K562 (cell line): ENCODE results near the gene KCNC3.

Experiments
- ADNP ChIP-seq: fragments of 200-800 bp; sonication (Bioruptor generic); IDR thresholded peaks from 2 replicates; pipeline ENCODE4 v1.6.1; 2016; ENCODE audit warnings: missing genetic modification characterization, missing compliant biosample characterization
- E2F4 ChIP-seq: sonication (generic); formaldehyde crosslinking; IDR thresholded peaks from 2 replicates; pipeline ENCODE4 v1.8.0; 2022; ENCODE audit warnings: mild to moderate bottlenecking, low read depth, missing genetic modification reagents
- FUS ChIP-seq: fragments of 200-400 bp; formaldehyde crosslinking; optimal IDR thresholded peaks from 2 replicates; pipeline ENCODE3; 2017; ENCODE audit warnings: low read depth, low read length

- no peak for TF ChIP-seq ADNP (tag)
- TF ChIP-seq E2F4, result no peak
- TF ChIP-seq FUS, result no peak
Measured at GRCh38 chr19:50287331-50287730, 41.8 kb downstream of the KCNC3 start.
